Measurements from ENCODE around the gene HBG2. TPM values are rescaled to one million over a fixed set of nuclear protein-coding genes. Genes with fewer than 3 reads are reported as not detected.
"Not testable (repeated sequence)": the region's sequence is repeated elsewhere in the genome, so short reads cannot be mapped to it uniquely, and the experiment has no call there.

Gene HBG2
- total RNA-seq: not detected

DNA sequence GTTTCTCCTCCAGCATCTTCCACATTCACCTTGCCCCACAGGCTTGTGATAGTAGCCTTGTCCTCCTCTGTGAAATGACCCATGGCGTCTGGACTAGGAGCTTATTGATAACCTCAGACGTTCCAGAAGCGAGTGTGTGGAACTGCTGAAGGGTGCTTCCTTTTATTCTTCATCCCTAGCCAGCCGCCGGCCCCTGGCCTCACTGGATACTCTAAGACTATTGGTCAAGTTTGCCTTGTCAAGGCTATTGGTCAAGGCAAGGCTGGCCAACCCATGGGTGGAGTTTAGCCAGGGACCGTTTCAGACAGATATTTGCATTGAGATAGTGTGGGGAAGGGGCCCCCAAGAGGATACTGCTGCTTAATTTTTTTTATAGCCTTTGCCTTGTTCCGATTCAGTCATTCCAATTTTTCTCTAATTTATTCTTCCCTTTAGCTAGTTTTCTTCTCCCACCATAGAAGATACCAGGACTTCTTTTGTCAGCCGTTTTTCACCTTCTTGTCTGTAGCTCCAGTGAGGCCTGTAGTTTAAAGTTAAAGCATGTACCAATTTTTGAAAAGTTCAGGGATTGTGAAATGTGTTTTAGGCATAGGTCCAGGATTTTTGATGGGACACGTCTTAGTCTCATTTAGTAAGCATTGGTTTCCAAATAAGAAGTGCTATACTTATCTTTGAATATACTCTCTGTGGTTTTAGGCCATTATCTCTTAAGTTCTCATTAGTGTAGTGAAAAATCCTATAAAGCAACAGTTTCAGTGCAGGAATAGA lies at the start of gene HBG2:
HBG2 (minus strand) TSS at position 136 of the 768 bp plus-strand sequence; CDS start at position 83, 53 bp downstream.
- DNase-seq; POLR2A ChIA-PET; H3K4me3 Mint-ChIP-seq; ATAC-seq; intact Hi-C loops (cut with micrococcal nuclease); H3K9me3 Mint-ChIP-seq; H3K4me1 Mint-ChIP-seq (ENCODE audit: low read depth); H3K27ac Mint-ChIP-seq; H3K36me3 Mint-ChIP-seq (ENCODE audit: low read depth); H3K27me3 Mint-ChIP-seq; CTCF ChIA-PET: not testable (repeated sequence)

DNA sequence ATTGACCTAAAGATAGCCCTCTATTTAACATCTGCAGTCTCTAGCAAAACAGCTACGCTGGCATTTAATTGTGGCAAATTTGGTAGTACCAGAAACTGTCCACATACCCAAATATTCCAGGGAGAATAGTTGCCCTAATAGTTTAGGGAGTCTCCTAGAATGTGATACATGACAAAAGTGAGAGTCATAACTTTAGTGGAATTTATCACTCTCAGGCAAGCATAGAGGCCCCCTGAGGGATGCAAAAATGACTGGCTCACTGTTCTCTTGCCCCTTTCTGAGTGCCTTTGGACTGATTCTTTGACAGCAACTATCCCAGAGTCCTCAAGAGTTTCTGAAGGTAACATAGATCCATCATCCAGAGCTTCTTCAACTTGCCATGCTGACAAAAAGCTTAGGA lies 49.5 kb upstream of the HBG2 start:
- no peaks in the 10 kb centered on the region for H3K36me3 Mint-ChIP-seq (ENCODE audit: low read depth)
- no peaks in the 10 kb centered on the region for H3K4me1 Mint-ChIP-seq (ENCODE audit: low read depth)
- TF ChIP-seq, protein P1, sequence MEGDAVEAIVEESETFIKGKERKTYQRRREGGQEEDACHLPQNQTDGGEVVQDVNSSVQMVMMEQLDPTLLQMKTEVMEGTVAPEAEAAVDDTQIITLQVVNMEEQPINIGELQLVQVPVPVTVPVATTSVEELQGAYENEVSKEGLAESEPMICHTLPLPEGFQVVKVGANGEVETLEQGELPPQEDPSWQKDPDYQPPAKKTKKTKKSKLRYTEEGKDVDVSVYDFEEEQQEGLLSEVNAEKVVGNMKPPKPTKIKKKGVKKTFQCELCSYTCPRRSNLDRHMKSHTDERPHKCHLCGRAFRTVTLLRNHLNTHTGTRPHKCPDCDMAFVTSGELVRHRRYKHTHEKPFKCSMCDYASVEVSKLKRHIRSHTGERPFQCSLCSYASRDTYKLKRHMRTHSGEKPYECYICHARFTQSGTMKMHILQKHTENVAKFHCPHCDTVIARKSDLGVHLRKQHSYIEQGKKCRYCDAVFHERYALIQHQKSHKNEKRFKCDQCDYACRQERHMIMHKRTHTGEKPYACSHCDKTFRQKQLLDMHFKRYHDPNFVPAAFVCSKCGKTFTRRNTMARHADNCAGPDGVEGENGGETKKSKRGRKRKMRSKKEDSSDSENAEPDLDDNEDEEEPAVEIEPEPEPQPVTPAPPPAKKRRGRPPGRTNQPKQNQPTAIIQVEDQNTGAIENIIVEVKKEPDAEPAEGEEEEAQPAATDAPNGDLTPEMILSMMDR (IDR thresholded peaks at IDR 0.05): no peak
- ATAC-seq (no peak), DNase-seq (no peak)
- ChIA-PET CTCF (no interaction called here), POLR2A (no interaction called here)
- H3K27ac Mint-ChIP-seq: no peak overlapping the region
- H3K9me3 Mint-ChIP-seq: no peaks in the 10 kb centered on the region
- H3K27me3 Mint-ChIP-seq: no peaks in the 10 kb centered on the region
- intact Hi-C loops (cut with micrococcal nuclease): no loop called here
- no peak overlapping the region for H3K4me3 Mint-ChIP-seq

DNA sequence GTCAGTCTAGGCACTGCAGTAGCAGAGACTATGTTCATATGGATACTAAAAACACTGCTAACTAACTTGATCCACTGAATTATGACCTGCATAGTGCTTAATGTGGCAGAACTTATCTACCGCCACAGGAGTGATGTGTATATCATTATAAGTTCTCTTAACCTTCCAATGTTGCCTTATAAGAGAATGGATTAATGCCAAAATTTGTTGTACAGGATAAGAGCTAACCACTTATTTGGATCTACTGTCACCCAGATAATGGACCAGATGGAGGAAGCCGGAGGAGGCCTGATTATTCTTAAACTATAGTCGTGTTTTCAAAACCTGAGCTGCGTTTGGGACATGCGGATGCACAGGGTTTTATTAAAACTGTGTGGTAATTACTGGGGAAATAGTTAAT lies 49.0 kb upstream of the HBG2 start:
- no peaks in the 10 kb centered on the region for H3K36me3 Mint-ChIP-seq (ENCODE audit: low read depth)
- no peak overlapping the region for H3K27ac Mint-ChIP-seq
- H3K4me1 Mint-ChIP-seq (ENCODE audit: low read depth): no peaks in the 10 kb centered on the region
- intact Hi-C loops (cut with micrococcal nuclease): no loop called here
- ChIA-PET POLR2A (no interaction called here), CTCF (no interaction called here)
- no peaks in the 10 kb centered on the region for H3K27me3 Mint-ChIP-seq
- DNase-seq: no peak
- TF ChIP-seq, protein P1 (IDR thresholded peaks at IDR 0.05): no peak
- H3K4me3 Mint-ChIP-seq: no peak overlapping the region
- ATAC-seq: no peak
- H3K9me3 Mint-ChIP-seq: no peaks in the 10 kb centered on the region

DNA sequence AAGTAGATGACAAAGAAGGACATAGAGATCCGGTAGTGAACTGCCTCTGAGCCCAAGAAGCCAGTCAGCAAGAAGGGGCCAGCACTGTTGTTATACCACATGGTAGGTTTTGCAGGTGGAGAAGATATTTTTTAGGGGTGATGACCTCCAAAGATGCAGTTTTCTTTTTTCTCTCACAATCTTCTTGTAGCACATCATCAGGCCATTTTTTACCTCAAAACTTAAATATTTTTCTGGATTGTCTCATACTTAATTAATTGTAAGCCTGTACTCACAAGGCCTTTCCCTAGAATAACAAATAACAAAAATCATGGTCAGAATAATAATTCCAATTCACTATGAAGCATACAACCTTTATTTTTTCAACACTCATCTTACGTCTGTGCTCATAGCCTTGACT lies 47.3 kb upstream of the HBG2 start, which contains the start of gene OR51B4:
OR51B4 (minus strand) TSS at position 101 of the 400 bp plus-strand sequence; CDS start at position 101, 0 bp downstream.
- ChIA-PET CTCF (no interaction called here), POLR2A (no interaction called here)
- no peak within 1 kb of the TSS for H3K27ac Mint-ChIP-seq
- no peak for DNase-seq
- intact Hi-C loops (cut with micrococcal nuclease): no loop called here
- H3K36me3 Mint-ChIP-seq (ENCODE audit: low read depth): no peaks in the 10 kb centered on the region
- H3K9me3 Mint-ChIP-seq: no peaks in the 10 kb centered on the region
- no peaks in the 10 kb centered on the region for H3K4me1 Mint-ChIP-seq (ENCODE audit: low read depth)
- no peak within 1 kb of the TSS for H3K4me3 Mint-ChIP-seq
- ATAC-seq: no peak
- TF ChIP-seq, protein P1 (IDR thresholded peaks at IDR 0.05): no peak
- H3K27me3 Mint-ChIP-seq: no peaks in the 10 kb centered on the region

DNA sequence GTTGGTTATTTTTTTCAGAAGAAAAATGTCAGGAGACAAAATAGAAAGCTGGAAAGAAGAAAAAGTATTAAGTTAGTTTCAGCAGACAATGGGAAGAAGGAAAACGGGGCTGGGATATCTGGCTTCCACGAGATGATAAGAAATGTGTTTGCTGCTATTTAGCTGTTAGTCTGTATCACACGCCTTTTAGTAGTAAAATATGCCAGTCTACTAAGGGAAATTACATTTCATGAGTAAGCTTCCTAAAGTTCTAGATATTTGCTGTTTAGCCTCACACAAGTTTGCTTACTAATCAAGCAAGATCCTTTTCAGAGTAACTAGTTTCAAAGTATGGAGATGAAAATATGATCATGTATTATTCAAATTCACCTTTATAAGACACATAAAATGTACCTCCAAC lies 45.7 kb upstream of the HBG2 start:
- TF ChIP-seq, protein P1 (IDR thresholded peaks at IDR 0.05): no peak
- Mint-ChIP-seq H3K4me1 (ENCODE audit: low read depth) (no peaks in the 10 kb centered on the region), H3K4me3 (no peak overlapping the region), H3K27ac (no peak overlapping the region), H3K27me3 (no peaks in the 10 kb centered on the region), H3K36me3 (ENCODE audit: low read depth) (no peaks in the 10 kb centered on the region), H3K9me3 (no peaks in the 10 kb centered on the region)
- no peak for DNase-seq
- no peak for ATAC-seq
- CTCF ChIA-PET: no interaction called here
- POLR2A ChIA-PET: no interaction called here
- intact Hi-C loops (cut with micrococcal nuclease): no loop called here

Data from activated CD8-positive, alpha-beta T cell treated with anti-CD3 and anti-CD28 coated beads for 36 hours (primary cell).